ENCODE results near the gene EHMT1. TPM values are rescaled to one million over a fixed set of nuclear protein-coding genes. Genes with fewer than 3 reads are reported as not detected.

Gene EHMT1
- polyA plus RNA-seq, 1 of the 3 experiments (the other 2 are of a cell fraction) = 39.5 TPM

GRCh38 chr9:137814436-137814835 lies 195.6 kb downstream of the EHMT1 start:
- H3K9ac ChIP-seq = no peak overlapping the region
- no peaks in the 10 kb centered on the region for H3K9me3 ChIP-seq
- H3K27ac ChIP-seq (ENCODE audit: low read depth in 2 of 2, low read length in 1 of 2) = no peak overlapping the region
- H3K4me1 ChIP-seq (ENCODE audit: control insufficient read depth in 1 of 2, insufficient read depth in 2 of 2, low read depth in 1 of 2, low read length in 1 of 2) = no peaks in the 10 kb centered on the region; a peak in 1 of 4 replicates
- no peak overlapping the region for H3K4me2 ChIP-seq
- no peaks in the 10 kb centered on the region for H3F3A ChIP-seq (replicated peaks; ENCODE audit: insufficient read depth)
- peaks cover 13 to 67% of the 10 kb centered on the region in 2 experiments for H3K36me3 ChIP-seq (replicated peaks in 1 of 2; ENCODE audit: control insufficient read depth in 1 of 2, insufficient read depth in 2 of 2, low read length in 1 of 2)
- DNase-seq = no peak
- WGBS (ENCODE audit: low lambda C conversion rate) = 98% methylated on average over 20 of the region's 23 CpGs
- no peaks in the 10 kb centered on the region for H4K20me1 ChIP-seq (ENCODE audit: insufficient read depth)
- no peak overlapping the region for H2AFZ ChIP-seq (ENCODE audit: low read depth)
- ChIA-PET POLR2A (no interaction called here), CTCF (no interaction called here)
- H3K27me3 ChIP-seq (ENCODE audit: insufficient read depth) = no peaks in the 10 kb centered on the region
- no peaks in the 10 kb centered on the region for H3K9me2 ChIP-seq
- TF ChIP-seq SIN3A (IDR thresholded peaks at IDR 0.05; ENCODE audit: borderline replicate concordance, low read depth, low read length) (no peak), TAF1 (IDR thresholded peaks at IDR 0.05; ENCODE audit: borderline replicate concordance, low read depth, low read length) (no peak), CTCF (IDR thresholded peaks at IDR 0.05) (no peak), YY1 (IDR thresholded peaks at IDR 0.05; ENCODE audit: low read depth) (no peak), ZBTB33 (IDR thresholded peaks at IDR 0.05; ENCODE audit: borderline replicate concordance, low read depth) (no peak), ELF1 (IDR thresholded peaks at IDR 0.05) (no peak), MXI1 (IDR thresholded peaks at IDR 0.05; ENCODE audit: low read depth, low read length) (no peak), MEF2A (IDR thresholded peaks at IDR 0.05; ENCODE audit: borderline replicate concordance, low read depth) (no peak)
- no peak overlapping the region for H3K4me3 ChIP-seq (ENCODE audit: low read depth in 2 of 2, low read length in 1 of 2)
- H3K79me2 ChIP-seq (ENCODE audit: insufficient read depth) = no peaks in the 10 kb centered on the region

GRCh38 chr9:137814841-137815240 lies 196.0 kb downstream of the EHMT1 start:
- no peaks in the 10 kb centered on the region for H4K20me1 ChIP-seq (ENCODE audit: insufficient read depth)
- ChIA-PET POLR2A (interaction anchor here (0.6 kb wide), 1 partner anchor 22 kb away, joined by 3 read pairs; no protein-coding TSS in a partner anchor), CTCF (no interaction called here)
- H3K4me1 ChIP-seq (ENCODE audit: control insufficient read depth in 1 of 2, insufficient read depth in 2 of 2, low read depth in 1 of 2, low read length in 1 of 2) = no peaks in the 10 kb centered on the region; a peak in 1 of 4 replicates
- H3K9me3 ChIP-seq = no peaks in the 10 kb centered on the region
- no peak overlapping the region for H3K4me2 ChIP-seq
- no peaks in the 10 kb centered on the region for H3K79me2 ChIP-seq (ENCODE audit: insufficient read depth)
- DNase-seq = no peak
- no peaks in the 10 kb centered on the region for H3K27me3 ChIP-seq (ENCODE audit: insufficient read depth)
- H3K4me3 ChIP-seq (ENCODE audit: low read depth in 2 of 2, low read length in 1 of 2) = no peak overlapping the region
- 96% methylated on average over 11 of the region's 11 CpGs for WGBS (ENCODE audit: low lambda C conversion rate)
- no peaks in the 10 kb centered on the region for H3F3A ChIP-seq (replicated peaks; ENCODE audit: insufficient read depth)
- no peak for TF ChIP-seq POLR2AphosphoS5 (IDR thresholded peaks at IDR 0.05; ENCODE audit: low read depth, low read length)
- no peak for TF ChIP-seq EZH2phosphoT487 (IDR thresholded peaks at IDR 0.05; ENCODE audit: borderline replicate concordance, low read depth)
- TF ChIP-seq PBX3 (IDR thresholded peaks at IDR 0.05) = no peak
- TF ChIP-seq EP300 (IDR thresholded peaks at IDR 0.05; ENCODE audit: borderline replicate concordance in 1 of 2, low read depth in 1 of 2, low read length in 1 of 2) = no peak
- no peak for TF ChIP-seq FOSL2 (IDR thresholded peaks at IDR 0.05; ENCODE audit: borderline replicate concordance, low read depth)
- TF ChIP-seq REST (IDR thresholded peaks at IDR 0.05; ENCODE audit: low read depth, low read length) = no peak
- TF ChIP-seq ELF1 (IDR thresholded peaks at IDR 0.05) = no peak
- no peak for TF ChIP-seq YY1 (IDR thresholded peaks at IDR 0.05; ENCODE audit: low read depth)
- TF ChIP-seq MAX (IDR thresholded peaks at IDR 0.05; ENCODE audit: low read depth) = no peak
- no peak for TF ChIP-seq TEAD4 (IDR thresholded peaks at IDR 0.05; ENCODE audit: borderline replicate concordance, insufficient read depth)
- H3K9me2 ChIP-seq = no peaks in the 10 kb centered on the region
- peaks cover 13 to 65% of the 10 kb centered on the region in 2 experiments for H3K36me3 ChIP-seq (replicated peaks in 1 of 2; ENCODE audit: control insufficient read depth in 1 of 2, insufficient read depth in 2 of 2, low read length in 1 of 2)
- no peak overlapping the region for H2AFZ ChIP-seq (ENCODE audit: low read depth)
- H3K27ac ChIP-seq (ENCODE audit: low read depth in 2 of 2, low read length in 1 of 2) = no peak overlapping the region
- H3K9ac ChIP-seq = no peak overlapping the region
